Gastrocnemius medialis (tissue), 4 donors: ENCODE results near the gene MOB1B. TPM values are rescaled to one million over a fixed set of nuclear protein-coding genes. Genes with fewer than 3 reads are reported as not detected.

Source experiments
- ATAC-seq, 2 donors: fragments of 150-250 bp; one replicate each; pipeline ENCODE4 v1.9.1; 2016
- DNase-seq, 2 donors: peaks; one replicate each; pipeline ENCODE4 v3.0.0-alpha.2; 2019
- H3K27ac ChIP-seq, 4 donors: fragments of 200-600 bp; sonication (generic); 1 replicate in 1 of 4; 2 replicates in 3 of 4; pipeline ENCODE4 v1.5.1; 2016 to 2018; ENCODE audit warnings: mild to moderate bottlenecking in 2 of 4, moderate library complexity in 1 of 4
- H3K27me3 ChIP-seq, 3 donors: fragments of 200-600 bp; sonication (generic) in 2 of 3; 1 replicate in 1 of 3; 2 replicates in 2 of 3; pipeline versions ENCODE4 v1.5.1 to v1.6.0; 2016 to 2019; ENCODE audit warnings: mild to moderate bottlenecking in 1 of 3, moderate library complexity in 1 of 3
- H3K36me3 ChIP-seq, 2 donors: fragments of 200-600 bp; sonication (generic) in 1 of 2; one replicate each; pipeline ENCODE4 v1.5.1; 2017 to 2018
- H3K4me1 ChIP-seq, 2 donors: fragments of 200-600 bp; sonication (generic) in 1 of 2; one replicate each; pipeline ENCODE4 v1.5.1; 2016 to 2017; ENCODE audit warnings: mild to moderate bottlenecking in 2 of 2
- H3K4me3 ChIP-seq, 4 donors: fragments of 200-600 bp; sonication (generic) in 3 of 4; 1 replicate in 1 of 4; 2 replicates in 3 of 4; pipeline ENCODE4 v1.5.1; 2016 to 2019; ENCODE audit warnings: mild to moderate bottlenecking in 2 of 4
- H3K9me3 ChIP-seq, 3 donors: fragments of 200-600 bp; sonication (generic) in 2 of 3; 1 replicate in 1 of 3; 2 replicates in 2 of 3; pipeline ENCODE4 v1.5.1; 2016 to 2019
- POLR2A ChIP-seq, 2 donors: fragments of 450-650 bp; IDR thresholded peaks; one replicate each; pipeline ENCODE4 v1.6.1; 2017; ENCODE audit warnings: antibody characterized with exemption in 2 of 2, mild to moderate bottlenecking in 2 of 2, moderate library complexity in 2 of 2
- in situ Hi-C, 4 donors: fragments of 200-750 bp; cut with MboI; loops; one replicate each; pipeline versions ENCODE4 v1.15.0 to v1.8.0; 2017; ENCODE audit warnings: low sequenced_read_pairs in 4 of 4
- intact Hi-C: fragments of 100-400 bp; cut with DNase I; formaldehyde crosslinking; loops from one replicate; pipeline ENCODE4 v1.15.1; 2023; ENCODE audit warnings: low total_unique reads
- total RNA-seq, 4 donors: library from RNA; depleted of rRNA; stranded (reverse); fragments of >200 nt; gene quantifications; one replicate each; pipeline versions ENCODE4 v1.1.0 to v1.2.3, GENCODE V29; 2016
- TF ChIP-seq, protein P1 (sequence below), 5 experiments: fragments of 450-650 bp in 3 of 5; fragments of 200-600 bp in 2 of 5; sonication (generic) in 2 of 5; IDR thresholded peaks in 4 of 5; conservative IDR thresholded peaks in 1 of 5; 1 replicate in 4 of 5; 2 replicates in 1 of 5; pipeline ENCODE4 v1.5.1; 2016 to 2019; ENCODE audit warnings: antibody characterized with exemption in 5 of 5, mild to moderate bottlenecking in 3 of 5, moderate library complexity in 3 of 5

Gene MOB1B
- total RNA-seq, 4 donors from 2014 or later: 6.5 to 17.5 (median 8.4) TPM

DNA sequence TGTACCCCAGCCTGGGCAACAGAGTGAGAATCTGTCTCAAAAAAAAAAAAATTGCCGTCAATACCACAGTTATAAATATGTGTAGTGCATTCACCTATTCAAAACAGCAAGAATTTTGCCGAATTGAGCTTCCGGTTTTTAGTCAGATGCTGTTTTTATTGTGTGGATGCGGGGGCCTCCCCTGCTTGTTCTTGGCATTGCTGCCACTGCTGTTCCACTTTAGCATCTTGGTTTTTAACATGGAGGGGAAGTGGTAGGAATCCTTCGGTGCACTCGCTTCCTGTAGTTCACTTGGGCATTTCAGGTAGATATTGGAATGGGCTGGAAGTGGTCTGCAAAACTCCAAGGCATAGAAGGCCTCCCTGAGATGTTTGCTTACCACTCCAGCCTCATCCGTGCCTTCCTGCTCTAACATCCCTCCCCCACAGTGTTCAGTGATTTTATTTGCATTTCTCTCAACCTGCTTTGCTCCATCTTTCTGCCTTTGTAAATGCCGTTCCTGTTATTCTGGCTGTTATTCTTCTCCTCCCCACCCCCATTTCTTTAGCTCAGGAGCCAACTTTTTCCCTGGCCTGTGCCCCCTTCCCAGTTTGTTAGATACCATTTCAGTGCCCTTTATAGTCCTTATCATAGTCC, 25.5 kb downstream of the MOB1B start:
- intact Hi-C loops: no loop called here
- Histone ChIP-seq H3K27me3 (no peaks in the 10 kb centered on the region), H3K4me1 (no peaks in the 10 kb centered on the region), H3K4me3 (no peak overlapping the region), H3K9me3 (no peaks in the 10 kb centered on the region), H3K27ac (no peak overlapping the region), H3K36me3 (no peaks in the 10 kb centered on the region)
- TF ChIP-seq POLR2A (IDR thresholded peaks at IDR 0.05): no peak
- TF ChIP-seq, protein P1, sequence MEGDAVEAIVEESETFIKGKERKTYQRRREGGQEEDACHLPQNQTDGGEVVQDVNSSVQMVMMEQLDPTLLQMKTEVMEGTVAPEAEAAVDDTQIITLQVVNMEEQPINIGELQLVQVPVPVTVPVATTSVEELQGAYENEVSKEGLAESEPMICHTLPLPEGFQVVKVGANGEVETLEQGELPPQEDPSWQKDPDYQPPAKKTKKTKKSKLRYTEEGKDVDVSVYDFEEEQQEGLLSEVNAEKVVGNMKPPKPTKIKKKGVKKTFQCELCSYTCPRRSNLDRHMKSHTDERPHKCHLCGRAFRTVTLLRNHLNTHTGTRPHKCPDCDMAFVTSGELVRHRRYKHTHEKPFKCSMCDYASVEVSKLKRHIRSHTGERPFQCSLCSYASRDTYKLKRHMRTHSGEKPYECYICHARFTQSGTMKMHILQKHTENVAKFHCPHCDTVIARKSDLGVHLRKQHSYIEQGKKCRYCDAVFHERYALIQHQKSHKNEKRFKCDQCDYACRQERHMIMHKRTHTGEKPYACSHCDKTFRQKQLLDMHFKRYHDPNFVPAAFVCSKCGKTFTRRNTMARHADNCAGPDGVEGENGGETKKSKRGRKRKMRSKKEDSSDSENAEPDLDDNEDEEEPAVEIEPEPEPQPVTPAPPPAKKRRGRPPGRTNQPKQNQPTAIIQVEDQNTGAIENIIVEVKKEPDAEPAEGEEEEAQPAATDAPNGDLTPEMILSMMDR (IDR thresholded peaks at IDR 0.05 in 4 of 5, conservative IDR thresholded peaks at IDR 0.05 in 1 of 5): no peak
- ATAC-seq (no peak), DNase-seq (no peak)
- in situ Hi-C loops: no loop called here

DNA sequence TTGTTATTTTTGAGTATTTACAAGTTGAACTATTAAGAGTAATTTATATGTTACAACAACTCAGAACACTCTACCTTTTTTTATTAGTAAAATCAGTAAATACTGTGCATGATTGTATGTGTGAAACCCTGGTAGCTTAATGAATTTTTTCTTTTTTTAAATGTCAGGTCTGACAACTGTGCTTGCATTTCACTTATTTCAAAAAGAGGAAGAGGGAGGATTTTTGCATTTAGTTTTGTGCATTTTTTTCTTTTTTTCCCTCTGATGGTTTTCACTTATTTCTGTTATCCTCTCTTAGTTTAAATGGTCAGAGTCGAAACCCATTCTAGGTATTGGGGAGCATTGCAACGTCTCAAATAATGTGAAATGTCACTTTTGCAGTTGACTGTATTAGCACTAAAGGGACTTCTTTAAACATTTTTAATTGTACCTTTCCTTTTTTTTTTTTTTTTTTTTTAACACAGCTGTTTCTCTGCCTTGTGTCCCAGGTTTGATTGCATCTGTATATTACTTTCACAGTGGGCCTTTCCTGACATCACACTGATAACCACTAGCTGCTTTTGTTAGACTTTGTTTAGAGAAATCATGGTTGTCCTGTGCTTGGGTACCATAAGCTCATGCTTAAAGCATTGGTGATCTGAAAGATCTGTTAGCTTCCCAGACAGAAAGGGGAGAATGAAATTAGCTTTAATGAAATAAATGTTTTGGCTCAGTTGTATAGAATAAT, 28.5 kb downstream of the MOB1B start:
- H3K27ac ChIP-seq: no peak overlapping the region
- H3K4me1 ChIP-seq: no peaks in the 10 kb centered on the region
- H3K36me3 ChIP-seq: no peaks in the 10 kb centered on the region
- intact Hi-C loops (no loop called here), in situ Hi-C loops (no loop called here)
- H3K4me3 ChIP-seq: no peak overlapping the region
- TF ChIP-seq POLR2A (IDR thresholded peaks at IDR 0.05): no peak
- TF ChIP-seq, protein P1 (IDR thresholded peaks at IDR 0.05 in 4 of 5, conservative IDR thresholded peaks at IDR 0.05 in 1 of 5): no peak
- H3K9me3 ChIP-seq: no peaks in the 10 kb centered on the region
- ATAC-seq: no peak
- H3K27me3 ChIP-seq: no peaks in the 10 kb centered on the region
- DNase-seq: no peak

DNA sequence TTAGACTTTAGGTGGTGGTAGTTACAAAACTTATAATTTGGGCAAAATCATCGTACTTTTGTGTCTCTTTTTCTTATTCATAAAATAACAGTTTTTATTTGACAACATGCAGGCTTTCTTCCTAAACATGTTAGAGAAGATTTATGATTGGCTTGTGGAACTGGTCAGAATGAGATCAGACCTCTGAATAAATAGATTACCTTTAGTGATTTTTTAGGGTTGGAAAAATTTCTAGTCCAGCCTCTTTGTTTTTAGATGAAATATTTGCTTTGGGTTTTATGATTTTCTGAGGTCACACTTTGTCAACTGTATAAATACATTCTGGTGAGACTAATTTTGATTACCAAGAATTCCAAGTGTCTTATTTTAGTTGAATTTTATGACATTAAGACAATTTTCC, 29.2 kb downstream of the MOB1B start:
- in situ Hi-C loops: no loop called here
- intact Hi-C loops: no loop called here
- TF ChIP-seq POLR2A (IDR thresholded peaks at IDR 0.05): no peak
- TF ChIP-seq, protein P1 (IDR thresholded peaks at IDR 0.05 in 4 of 5, conservative IDR thresholded peaks at IDR 0.05 in 1 of 5): no peak

DNA sequence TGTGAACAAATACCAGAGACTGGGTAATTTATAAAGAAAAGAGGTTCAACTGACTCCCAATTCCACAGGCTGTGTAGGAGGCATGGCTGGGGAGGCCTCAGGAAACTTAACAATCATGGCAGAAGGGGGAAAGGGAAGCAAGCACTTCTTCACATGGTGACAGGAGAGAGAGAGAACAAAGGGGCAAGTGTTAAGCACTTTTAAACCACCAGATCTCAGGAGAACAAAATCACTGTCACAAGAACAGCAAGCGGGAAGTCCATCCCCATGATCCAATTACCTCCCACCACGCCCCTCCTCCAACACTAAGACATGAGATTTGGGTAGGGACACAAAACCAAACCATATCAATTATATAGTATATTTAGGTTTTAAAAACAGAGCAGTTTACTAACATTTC, 30.8 kb downstream of the MOB1B start:
- no peak overlapping the region for H3K4me3 ChIP-seq
- no peak overlapping the region for H3K27ac ChIP-seq
- no peaks in the 10 kb centered on the region for H3K4me1 ChIP-seq
- TF ChIP-seq POLR2A (IDR thresholded peaks at IDR 0.05): no peak
- TF ChIP-seq, protein P1 (IDR thresholded peaks at IDR 0.05 in 4 of 5, conservative IDR thresholded peaks at IDR 0.05 in 1 of 5): no peak
- intact Hi-C loops: no loop called here
- H3K27me3 ChIP-seq: no peaks in the 10 kb centered on the region
- no peak for ATAC-seq
- no peaks in the 10 kb centered on the region for H3K36me3 ChIP-seq
- in situ Hi-C loops: no loop called here
- DNase-seq: no peak
- no peaks in the 10 kb centered on the region for H3K9me3 ChIP-seq

More for the DNA sequence above, 29.2 kb downstream of the MOB1B start:
- Histone ChIP-seq H3K4me3 (no peak overlapping the region), H3K9me3 (no peaks in the 10 kb centered on the region), H3K27ac (no peak overlapping the region), H3K36me3 (no peaks in the 10 kb centered on the region), H3K4me1 (no peaks in the 10 kb centered on the region), H3K27me3 (no peaks in the 10 kb centered on the region)
- ATAC-seq: no peak
- DNase-seq: no peak
